ENCODE results near the gene DLG2. TPM values are rescaled to one million over a fixed set of nuclear protein-coding genes. Genes with fewer than 3 reads are reported as not detected.

Gene DLG2
- total RNA-seq, 2 experiments from 2014 or later: 1.7 to 2.1 TPM

DNA sequence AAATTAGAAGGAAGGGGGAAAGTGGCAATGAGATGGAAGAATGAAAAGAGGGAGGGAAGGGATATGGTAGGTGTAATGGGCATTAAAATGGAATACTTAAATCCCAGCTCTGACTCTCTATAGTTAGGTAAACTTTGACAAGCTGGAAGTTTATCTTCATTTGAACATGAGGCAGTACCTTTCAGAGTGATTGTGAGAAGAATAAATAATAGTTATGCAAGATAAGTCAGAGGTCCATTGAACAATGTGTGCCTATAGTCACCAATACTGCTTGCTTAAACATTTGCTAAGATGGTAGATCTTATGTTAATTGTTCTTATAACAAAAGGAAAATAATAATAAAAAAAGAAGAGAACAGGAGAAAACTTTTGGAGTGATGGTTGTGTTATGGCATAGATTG is 1795.2 kb downstream of the DLG2 start:
- peaks cover 12% of the 10 kb centered on the region for H3K27me3 Mint-ChIP-seq
- no peaks in the 10 kb centered on the region for H3K36me3 Mint-ChIP-seq (ENCODE audit: low read depth)
- no peaks in the 10 kb centered on the region for H3K4me1 Mint-ChIP-seq
- no peaks in the 10 kb centered on the region for H3K9me3 Mint-ChIP-seq (ENCODE audit: low read depth)
- ATAC-seq (no peak), DNase-seq (no peak)
- POLR2A ChIA-PET: no interaction called here
- no peak overlapping the region for H3K27ac Mint-ChIP-seq
- no peak overlapping the region for H3K4me3 Mint-ChIP-seq
- CTCF ChIA-PET: interaction anchor here (0.7 to 1.0 kb wide), 2 partner anchors 11 to 350 kb away, joined by 3 to 4 read pairs; no protein-coding TSS in a partner anchor
- intact Hi-C loops (cut with DNase I, micrococcal nuclease): loop anchor here in 1 of 2 experiments (10.0 kb wide), 1 partner anchor 553 kb away; no protein-coding TSS in a partner anchor

DNA sequence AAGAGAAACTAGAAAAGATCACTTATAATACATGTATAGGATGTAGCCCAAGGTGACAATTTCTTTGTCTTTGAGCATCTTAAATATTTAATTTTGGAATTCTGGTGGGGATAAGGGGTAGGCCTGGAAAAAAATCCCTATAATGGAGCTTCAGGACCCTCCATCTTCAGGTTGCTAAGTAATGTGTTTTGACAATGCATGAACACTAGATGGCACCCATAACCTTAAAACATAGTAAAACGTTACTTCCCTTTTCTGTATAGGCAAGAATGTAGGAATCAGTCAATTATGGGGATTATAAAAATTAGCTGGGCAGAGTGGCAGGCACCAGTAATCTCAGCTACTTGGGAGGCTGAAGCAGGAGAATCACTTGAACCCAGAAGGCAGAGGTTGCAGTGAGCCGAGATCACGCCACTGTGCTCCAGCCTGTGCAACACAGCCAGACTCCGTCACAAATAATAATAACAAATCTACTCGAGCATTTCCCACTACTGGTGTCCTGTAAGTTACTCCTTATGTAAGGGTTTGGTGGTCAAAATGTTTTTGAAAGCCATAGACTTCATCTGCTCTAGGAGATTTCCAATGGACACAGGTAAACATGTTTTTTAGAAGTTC is 1799.1 kb downstream of the DLG2 start:
- no peak overlapping the region for H3K4me3 Mint-ChIP-seq
- no peaks in the 10 kb centered on the region for H3K4me1 Mint-ChIP-seq
- intact Hi-C loops (cut with DNase I, micrococcal nuclease): loop anchor here in 1 of 2 experiments (1.0 to 10.0 kb wide), 2 partner anchors 736 to 1767 kb away; no protein-coding TSS in a partner anchor
- no peaks in the 10 kb centered on the region for H3K9me3 Mint-ChIP-seq (ENCODE audit: low read depth)
- H3K36me3 Mint-ChIP-seq (ENCODE audit: low read depth): no peaks in the 10 kb centered on the region
- DNase-seq (no peak), ATAC-seq (peak; percentile 51)
- CTCF ChIA-PET: interaction anchor here (0.7 to 1.9 kb wide), 7 partner anchors 9 to 1111 kb away, joined by 3 to 10 read pairs (median 3); no protein-coding TSS in a partner anchor
- peaks cover 8% of the 10 kb centered on the region for H3K27me3 Mint-ChIP-seq
- H3K27ac Mint-ChIP-seq: no peak overlapping the region
- POLR2A ChIA-PET: no interaction called here

DNA sequence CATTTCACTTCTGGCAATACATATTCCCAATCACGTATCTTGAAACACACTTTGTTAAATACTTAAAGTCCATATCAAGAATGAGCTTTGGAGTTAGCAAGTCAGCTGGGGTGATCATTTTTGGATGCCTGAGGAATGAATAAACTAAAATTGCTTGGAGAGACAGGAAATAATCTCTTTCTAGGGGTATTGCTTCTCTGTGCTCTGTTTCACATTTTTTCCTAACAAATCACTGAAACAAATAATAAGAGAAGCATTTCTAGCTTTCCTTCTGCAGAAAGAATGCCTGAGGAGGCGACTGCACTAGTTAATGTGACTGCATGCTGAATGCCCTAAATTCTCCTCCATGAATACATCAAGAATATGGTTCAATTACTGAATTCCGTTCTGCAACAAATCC is 1799.6 kb downstream of the DLG2 start:
- no peaks in the 10 kb centered on the region for H3K36me3 Mint-ChIP-seq (ENCODE audit: low read depth)
- ATAC-seq: no peak
- ChIA-PET CTCF (interaction anchor here (1.0 to 1.9 kb wide), 5 partner anchors 9 to 1110 kb away, joined by 3 to 10 read pairs (median 3); no protein-coding TSS in a partner anchor), POLR2A (no interaction called here)
- H3K4me1 Mint-ChIP-seq: no peaks in the 10 kb centered on the region
- no peak overlapping the region for H3K4me3 Mint-ChIP-seq
- H3K27ac Mint-ChIP-seq: no peak overlapping the region
- no peak for DNase-seq
- no peaks in the 10 kb centered on the region for H3K9me3 Mint-ChIP-seq (ENCODE audit: low read depth)
- H3K27me3 Mint-ChIP-seq: peaks cover 8% of the 10 kb centered on the region
- intact Hi-C loops (cut with DNase I, micrococcal nuclease): loop anchor here in 1 of 2 experiments (10.0 kb wide), 1 partner anchor 1767 kb away; no protein-coding TSS in a partner anchor

DNA sequence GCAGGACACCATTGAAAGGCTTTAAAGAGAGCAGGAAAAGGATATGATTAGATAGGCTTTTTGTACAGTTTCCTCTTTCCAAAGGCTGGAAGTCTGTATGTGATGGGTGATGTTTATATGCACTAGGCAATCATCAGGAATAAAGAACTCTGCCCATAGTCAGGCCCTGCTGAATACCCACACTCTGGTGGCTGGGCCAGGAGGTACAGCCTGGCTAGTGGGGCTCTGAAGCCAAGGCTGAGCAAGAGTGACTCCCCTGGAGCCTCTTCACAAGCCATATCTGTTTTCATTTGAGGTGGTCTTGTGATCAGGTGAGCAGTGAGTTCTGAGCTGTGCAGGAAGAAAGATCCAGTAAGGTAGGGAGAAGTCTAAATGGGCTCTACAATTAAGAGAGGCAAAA is 1801.1 kb downstream of the DLG2 start:
- Mint-ChIP-seq H3K36me3 (ENCODE audit: low read depth) (no peaks in the 10 kb centered on the region), H3K27me3 (peaks cover 5% of the 10 kb centered on the region), H3K4me3 (no peak overlapping the region), H3K27ac (no peak overlapping the region), H3K4me1 (no peaks in the 10 kb centered on the region), H3K9me3 (ENCODE audit: low read depth) (no peaks in the 10 kb centered on the region)
- CTCF ChIA-PET: interaction anchor here (1.0 to 1.9 kb wide), 3 partner anchors 11 to 1108 kb away, joined by 3 to 10 read pairs (median 3); no protein-coding TSS in a partner anchor
- POLR2A ChIA-PET: no interaction called here
- intact Hi-C loops (cut with DNase I, micrococcal nuclease): loop anchor here in 1 of 2 experiments (10.0 kb wide), 1 partner anchor 1769 kb away; no protein-coding TSS in a partner anchor
- ATAC-seq: no peak
- DNase-seq: no peak

DNA sequence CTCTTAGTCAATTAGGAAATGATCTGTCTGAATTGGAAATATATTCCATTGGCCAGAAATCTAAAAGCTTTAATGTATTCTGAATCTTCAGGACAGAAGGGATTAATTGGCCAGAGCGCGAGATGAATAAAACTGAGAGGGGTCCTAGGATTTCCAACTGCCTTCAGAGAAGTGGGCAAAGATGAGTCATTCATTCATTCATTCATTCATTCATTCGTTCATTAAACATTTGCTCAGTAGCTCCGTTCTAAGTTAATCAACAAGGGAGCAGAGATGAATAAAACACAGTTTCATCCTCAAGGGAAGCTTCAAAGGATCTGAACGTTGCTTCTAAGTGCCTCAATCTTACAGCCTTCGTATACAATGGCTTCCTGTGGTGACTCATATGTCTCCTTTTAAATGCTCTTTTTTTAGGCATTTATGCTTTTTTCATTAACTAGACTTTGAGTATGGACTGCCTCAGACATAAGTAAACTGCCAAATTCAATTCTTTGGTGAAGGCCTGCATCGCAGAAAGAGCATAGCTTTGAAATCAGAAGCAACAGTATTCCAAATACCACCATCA is 1803.6 kb downstream of the DLG2 start:
- Mint-ChIP-seq H3K4me3 (no peak overlapping the region), H3K36me3 (ENCODE audit: low read depth) (no peaks in the 10 kb centered on the region), H3K27me3 (peaks cover 3% of the 10 kb centered on the region), H3K27ac (no peak overlapping the region), H3K9me3 (ENCODE audit: low read depth) (no peaks in the 10 kb centered on the region), H3K4me1 (no peaks in the 10 kb centered on the region)
- ChIA-PET POLR2A (no interaction called here), CTCF (interaction anchor here (1.6 kb wide), 1 partner anchor 53 kb away, joined by 4 read pairs; no protein-coding TSS in a partner anchor)
- ATAC-seq (no peak), DNase-seq (no peak)
- intact Hi-C loops (cut with DNase I, micrococcal nuclease): loop anchor here (5.0 to 10.0 kb wide), 4 partner anchors 956 to 1771 kb away; no protein-coding TSS in a partner anchor

DNA sequence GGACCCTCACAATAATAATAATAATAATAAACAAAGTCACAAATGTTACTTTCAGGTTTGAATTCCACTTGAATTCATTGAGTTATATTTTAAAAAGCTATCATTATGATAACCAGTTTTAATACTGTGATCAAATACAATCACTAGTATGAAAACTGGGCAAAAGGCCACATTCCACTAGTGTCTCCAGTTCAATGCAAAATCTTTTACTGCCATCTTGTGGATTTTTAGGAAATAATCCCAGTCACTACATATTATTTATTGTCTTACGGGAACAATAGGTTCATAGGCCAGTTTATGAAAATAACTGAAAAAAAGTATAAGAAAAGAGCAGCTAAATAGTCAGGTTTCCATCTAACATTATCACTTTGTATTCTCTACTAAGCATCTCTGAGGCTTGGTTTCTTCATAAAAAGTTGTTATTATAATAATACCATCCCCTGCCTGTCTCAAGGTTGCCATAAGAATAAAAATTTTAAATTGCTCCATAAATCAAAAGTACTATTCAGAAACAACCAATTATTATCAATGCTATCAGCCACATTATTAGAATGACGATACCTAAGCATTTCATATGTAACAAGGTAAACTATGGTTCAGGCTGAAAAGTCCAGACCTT is 1807.1 kb downstream of the DLG2 start:
- POLR2A ChIA-PET: no interaction called here
- no peaks in the 10 kb centered on the region for H3K9me3 Mint-ChIP-seq (ENCODE audit: low read depth)
- ATAC-seq (no peak), DNase-seq (no peak)
- H3K27me3 Mint-ChIP-seq: no peaks in the 10 kb centered on the region
- H3K36me3 Mint-ChIP-seq (ENCODE audit: low read depth): no peaks in the 10 kb centered on the region
- H3K4me3 Mint-ChIP-seq: no peak overlapping the region
- intact Hi-C loops (cut with DNase I, micrococcal nuclease): loop anchor here (1.0 to 10.0 kb wide), 8 partner anchors 527 to 1775 kb away; no protein-coding TSS in a partner anchor
- no peaks in the 10 kb centered on the region for H3K4me1 Mint-ChIP-seq
- no peak overlapping the region for H3K27ac Mint-ChIP-seq
- CTCF ChIA-PET: interaction anchor here (0.6 to 3.1 kb wide), 10 partner anchors 10 to 981 kb away, joined by 3 to 22 read pairs (median 3); no protein-coding TSS in a partner anchor

DNA sequence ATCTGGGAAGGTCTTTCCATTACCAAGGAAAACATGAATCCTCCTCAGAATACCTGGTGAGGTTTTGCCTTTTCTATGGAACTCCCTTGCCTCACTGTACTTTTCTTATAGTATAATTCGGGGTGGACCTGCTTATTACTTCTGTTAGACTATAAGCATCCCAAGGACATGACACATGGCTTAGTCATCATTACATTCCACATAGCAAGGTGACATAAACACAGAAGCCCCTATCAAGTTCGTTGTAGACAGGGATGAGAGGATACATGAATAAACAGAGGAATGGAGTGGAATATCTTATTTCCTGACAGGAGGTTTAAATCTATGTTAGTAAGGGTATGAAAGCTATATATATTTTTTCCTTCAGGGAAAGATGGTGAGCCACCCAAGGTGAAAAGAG is 1808.8 kb downstream of the DLG2 start:
- POLR2A ChIA-PET: no interaction called here
- ATAC-seq: no peak
- Mint-ChIP-seq H3K4me1 (no peaks in the 10 kb centered on the region), H3K9me3 (ENCODE audit: low read depth) (no peaks in the 10 kb centered on the region), H3K4me3 (no peak overlapping the region), H3K27me3 (peaks cover 3% of the 10 kb centered on the region), H3K36me3 (ENCODE audit: low read depth) (no peaks in the 10 kb centered on the region), H3K27ac (no peak overlapping the region)
- CTCF ChIA-PET: interaction anchor here (1.2 to 3.1 kb wide), 2 partner anchors 526 to 952 kb away, joined by 4 to 22 read pairs; no protein-coding TSS in a partner anchor
- no peak for DNase-seq
- intact Hi-C loops (cut with DNase I, micrococcal nuclease): loop anchor here (5.0 to 10.0 kb wide), 2 partner anchors 704 to 911 kb away; no protein-coding TSS in a partner anchor

DNA sequence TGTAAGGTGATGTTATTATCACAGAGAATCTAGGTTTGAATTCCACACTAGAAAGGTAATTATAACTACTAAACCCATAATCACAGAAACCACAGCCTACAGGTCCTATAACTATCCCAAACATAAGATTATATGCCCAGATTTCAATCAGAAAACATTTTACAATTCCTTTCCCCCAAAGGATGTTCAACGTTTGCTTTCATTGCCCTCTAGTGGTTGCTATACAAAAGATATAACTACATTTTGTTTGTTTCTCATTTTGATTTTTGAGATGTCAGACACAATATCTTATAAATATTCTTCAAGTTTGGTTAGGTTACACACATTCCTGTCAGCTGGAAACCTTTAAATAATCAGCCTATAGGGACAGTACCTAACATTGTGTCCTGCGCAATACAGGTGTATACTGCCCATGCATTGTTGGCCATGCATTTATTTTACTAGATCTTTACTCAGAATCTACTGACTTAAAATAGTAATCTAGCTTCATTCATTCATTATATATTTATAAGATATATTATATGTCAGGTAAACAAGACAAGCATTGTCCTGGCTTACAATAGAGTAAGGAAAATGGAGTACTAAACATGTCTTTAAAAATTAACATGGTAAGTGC is 1810.5 kb downstream of the DLG2 start:
- ATAC-seq: no peak
- Mint-ChIP-seq H3K4me3 (no peak overlapping the region), H3K27me3 (peaks cover 3% of the 10 kb centered on the region), H3K27ac (no peak overlapping the region), H3K36me3 (ENCODE audit: low read depth) (no peaks in the 10 kb centered on the region), H3K9me3 (ENCODE audit: low read depth) (no peaks in the 10 kb centered on the region), H3K4me1 (no peaks in the 10 kb centered on the region)
- CTCF ChIA-PET: interaction anchor here (0.7 to 3.1 kb wide), 5 partner anchors 12 to 1096 kb away, joined by 3 to 22 read pairs (median 3); no protein-coding TSS in a partner anchor
- POLR2A ChIA-PET: no interaction called here
- DNase-seq: no peak
- intact Hi-C loops (cut with DNase I, micrococcal nuclease): loop anchor here (1.0 to 10.0 kb wide), 6 partner anchors 523 to 949 kb away; no protein-coding TSS in a partner anchor

DNA sequence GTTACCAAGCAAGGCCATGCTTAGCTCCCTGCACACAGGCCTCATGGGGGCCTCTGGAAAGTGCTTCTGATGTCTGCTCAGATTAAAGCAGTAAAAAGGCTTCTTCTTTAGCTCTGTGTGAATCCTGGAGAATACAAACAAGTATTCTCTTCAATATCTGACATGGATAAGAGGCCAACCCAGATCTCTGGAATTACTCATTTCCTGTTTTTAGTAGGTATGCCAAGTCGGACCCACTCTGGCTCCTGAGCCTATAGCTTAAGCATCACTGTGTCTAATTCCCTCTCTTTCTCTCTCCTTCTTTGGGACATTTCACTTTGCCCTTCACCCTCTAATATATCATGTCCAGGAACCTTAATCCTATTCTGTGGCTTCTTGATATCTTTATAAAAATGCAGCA is 1811.4 kb downstream of the DLG2 start:
- POLR2A ChIA-PET: no interaction called here

DNA sequence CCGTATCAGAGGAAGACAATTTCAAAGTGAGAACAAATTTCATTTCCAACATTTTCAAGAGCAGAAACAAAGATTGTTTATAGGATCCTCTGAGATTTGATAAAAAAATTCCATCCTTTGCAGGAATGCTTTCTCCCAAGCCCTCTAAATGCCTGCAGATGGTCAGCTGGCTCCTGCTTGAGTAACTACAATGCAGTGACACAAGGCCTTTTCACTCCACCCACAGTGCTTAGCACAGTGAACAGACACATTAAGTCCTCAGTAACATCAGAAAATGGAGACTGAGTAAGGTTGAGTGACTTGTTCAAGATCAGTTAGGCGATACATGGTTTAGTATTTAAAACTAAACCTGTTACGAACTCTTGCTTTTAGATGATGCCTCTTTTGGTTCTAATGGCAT is 1813.8 kb downstream of the DLG2 start:
- DNase-seq (no peak), ATAC-seq (no peak)
- Mint-ChIP-seq H3K4me1 (no peaks in the 10 kb centered on the region), H3K27ac (no peak overlapping the region), H3K27me3 (peaks cover 10% of the 10 kb centered on the region), H3K9me3 (ENCODE audit: low read depth) (no peaks in the 10 kb centered on the region), H3K4me3 (no peak overlapping the region), H3K36me3 (ENCODE audit: low read depth) (no peaks in the 10 kb centered on the region)
- intact Hi-C loops (cut with DNase I, micrococcal nuclease): loop anchor here in 1 of 2 experiments (10.0 kb wide), 1 partner anchor 698 kb away; no protein-coding TSS in a partner anchor
- ChIA-PET CTCF (no interaction called here), POLR2A (interaction anchor here (0.6 kb wide), 1 partner anchor 517 kb away, joined by 3 read pairs; no protein-coding TSS in a partner anchor)

More for the DNA sequence above, 1811.4 kb downstream of the DLG2 start:
- peaks cover 6% of the 10 kb centered on the region for H3K27me3 Mint-ChIP-seq
- H3K9me3 Mint-ChIP-seq (ENCODE audit: low read depth): no peaks in the 10 kb centered on the region
- H3K4me1 Mint-ChIP-seq: no peaks in the 10 kb centered on the region
- ATAC-seq (no peak), DNase-seq (no peak)
- no peak overlapping the region for H3K4me3 Mint-ChIP-seq
- H3K36me3 Mint-ChIP-seq (ENCODE audit: low read depth): no peaks in the 10 kb centered on the region
- CTCF ChIA-PET: interaction anchor here (0.7 to 1.7 kb wide), 11 partner anchors 9 to 1098 kb away, joined by 3 to 6 read pairs (median 4); no protein-coding TSS in a partner anchor
- no peak overlapping the region for H3K27ac Mint-ChIP-seq
- intact Hi-C loops (cut with DNase I, micrococcal nuclease): loop anchor here (1.0 to 10.0 kb wide), 5 partner anchors 522 to 908 kb away; no protein-coding TSS in a partner anchor

DNA sequence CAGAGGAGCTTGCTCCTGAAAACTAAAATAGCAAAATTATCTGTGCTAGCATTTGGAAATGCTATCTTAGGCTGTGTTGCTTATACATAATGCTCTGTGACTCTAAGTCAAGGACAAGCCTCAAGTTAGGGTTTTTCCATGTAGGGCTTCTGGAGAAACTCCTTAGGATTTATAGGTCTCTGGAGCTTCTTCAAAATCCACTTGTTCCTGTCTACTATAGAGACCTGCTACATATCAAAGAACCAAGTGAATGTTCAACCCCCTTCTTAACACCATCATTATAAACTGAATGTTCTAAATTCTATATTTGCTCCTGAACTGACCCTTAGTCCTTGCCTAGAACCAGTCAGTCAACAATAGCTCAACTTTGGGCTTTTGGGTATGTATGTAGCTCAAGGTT is 1817.9 kb downstream of the DLG2 start:
- peaks cover 14% of the 10 kb centered on the region for H3K27me3 Mint-ChIP-seq
- ChIA-PET CTCF (no interaction called here), POLR2A (no interaction called here)
- no peak overlapping the region for H3K4me3 Mint-ChIP-seq
- H3K4me1 Mint-ChIP-seq: no peaks in the 10 kb centered on the region
- no peaks in the 10 kb centered on the region for H3K36me3 Mint-ChIP-seq (ENCODE audit: low read depth)
- DNase-seq: no peak
- H3K9me3 Mint-ChIP-seq (ENCODE audit: low read depth): no peaks in the 10 kb centered on the region
- no peak overlapping the region for H3K27ac Mint-ChIP-seq
- no peak for ATAC-seq
- intact Hi-C loops (cut with DNase I, micrococcal nuclease): no loop called here
